Gastroesophageal sphincter (tissue), 3 donors: ENCODE results near the gene CCR2.

ENCODE experiments used
- CTCF ChIP-seq, 4 experiments: fragments of 200-600 bp in 2 of 4; fragments of 450-650 bp in 2 of 4; sonication (generic) in 1 of 4; IDR thresholded peaks; one replicate each; pipeline ENCODE4 v1.5.1; 2017 to 2019; ENCODE audit warnings: antibody characterized with exemption in 4 of 4, mild to moderate bottlenecking in 2 of 4, moderate library complexity in 2 of 4
- EP300 ChIP-seq: sonication (generic); formaldehyde crosslinking; IDR thresholded peaks from one replicate; pipeline ENCODE4 v1.6.1; 2017; ENCODE audit warnings: antibody characterized with exemption, mild to moderate bottlenecking
- POLR2A ChIP-seq, 2 donors: fragments of 450-650 bp; IDR thresholded peaks; one replicate each; pipeline ENCODE4 v1.6.1; 2017; ENCODE audit warnings: antibody characterized with exemption in 2 of 2, mild to moderate bottlenecking in 2 of 2, moderate library complexity in 1 of 2
- POLR2AphosphoS5 ChIP-seq: sonication (generic); formaldehyde crosslinking; IDR thresholded peaks from one replicate; pipeline ENCODE4 v1.6.1; 2017; ENCODE audit warnings: antibody characterized with exemption

GRCh38 chr3:46314517-46314916, 39.4 kb upstream of the CCR2 start:
- TF ChIP-seq POLR2A (IDR thresholded peaks at IDR 0.05) (no peak), POLR2AphosphoS5 (no peak), CTCF (IDR thresholded peaks at IDR 0.05) (no peak), EP300 (no peak)
